DMS53 (cell line): ENCODE measurements around the gene VAMP8.

ENCODE experiments used
- DNase-seq: peaks from one replicate; lab custom pipeline; 2025; lab: John Stamatoyannopoulos, UW

The VAMP8 gene

DNA sequence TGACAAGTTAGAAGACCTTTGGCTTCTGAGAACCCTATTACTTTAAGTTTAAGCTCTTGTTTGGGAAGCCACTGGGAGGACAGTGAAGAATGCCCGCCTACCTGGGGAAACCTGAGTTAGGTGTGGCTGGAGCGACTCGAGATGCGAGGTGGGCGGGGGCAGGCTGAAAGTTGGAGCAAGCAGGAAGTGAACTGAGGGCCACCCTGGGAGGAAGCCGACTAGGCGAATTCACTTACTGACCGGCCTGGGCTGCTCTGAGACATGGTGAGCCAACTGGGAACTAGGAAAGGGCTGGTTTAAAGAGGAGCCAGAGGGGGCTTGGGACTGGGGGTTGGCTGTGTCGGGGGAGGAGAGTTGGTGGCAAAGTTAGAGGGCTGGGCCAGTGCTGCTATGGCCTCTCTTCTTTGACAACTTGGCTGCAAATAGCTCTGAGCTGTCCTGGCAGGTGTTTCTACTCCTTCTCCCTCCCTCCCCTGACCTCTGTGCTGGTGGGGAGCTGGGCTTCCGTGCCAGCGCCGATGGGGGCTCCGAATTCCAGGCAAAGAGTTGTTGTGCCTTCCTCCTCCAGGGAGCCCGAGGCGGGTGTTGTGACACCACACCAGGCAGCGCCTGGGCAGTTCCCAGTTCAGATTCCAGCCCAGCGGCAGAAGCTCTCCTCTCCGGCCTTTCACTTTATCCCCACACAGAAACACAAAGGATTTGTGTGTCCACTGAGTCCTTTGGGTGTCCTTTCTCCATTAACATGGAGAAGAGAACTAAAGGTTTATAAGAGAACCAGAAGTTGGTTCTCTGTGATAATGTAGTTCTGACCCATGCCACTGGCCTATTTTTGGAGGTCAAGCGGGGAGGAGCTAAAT is at the start of gene VAMP8:
TSS of gene VAMP8 (plus strand) at position 201 of the 857 bp plus-strand sequence. CDS start at position 262, 61 bp downstream.
- DNase-seq = peak; percentile 88

DNA sequence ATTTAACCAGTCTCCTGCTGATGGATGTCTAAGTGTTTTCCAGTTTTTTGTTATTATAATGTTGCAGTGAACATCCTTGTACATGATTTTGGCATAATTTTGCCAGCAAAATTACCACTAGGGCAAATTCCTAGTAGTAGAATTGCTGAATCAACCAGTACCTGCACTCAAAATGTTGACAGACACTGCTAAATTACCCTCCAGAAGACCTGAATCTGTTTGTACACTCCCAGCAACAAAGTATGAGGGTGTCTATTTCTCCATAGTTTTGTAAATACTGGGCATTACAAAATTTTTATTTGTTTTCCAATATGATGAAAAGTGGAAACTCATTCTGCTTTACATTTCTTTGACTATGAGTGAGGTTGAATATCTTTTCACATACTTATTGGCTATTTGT is 49.6 kb upstream of the VAMP8 start:
- no peak for DNase-seq

DNA sequence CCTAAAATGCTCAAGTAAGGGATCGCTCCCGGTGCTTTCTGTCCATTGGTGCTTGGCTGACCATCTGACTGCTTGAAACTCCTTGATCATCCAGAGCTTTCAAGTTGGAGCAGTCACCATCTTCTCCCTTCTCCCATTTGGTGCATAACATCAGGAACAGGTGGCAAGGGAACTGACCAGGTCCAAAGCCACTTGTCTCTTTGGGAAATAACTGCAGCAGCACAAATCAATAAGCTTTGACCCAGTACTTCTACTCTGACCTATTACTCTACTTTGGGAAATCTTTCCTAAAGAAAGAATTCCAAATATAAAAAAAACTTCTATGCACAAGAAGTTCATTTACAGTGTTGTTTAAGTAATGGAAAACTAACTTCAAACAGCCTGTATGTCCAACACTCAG is 49.0 kb upstream of the VAMP8 start:
- no peak for DNase-seq

DNA sequence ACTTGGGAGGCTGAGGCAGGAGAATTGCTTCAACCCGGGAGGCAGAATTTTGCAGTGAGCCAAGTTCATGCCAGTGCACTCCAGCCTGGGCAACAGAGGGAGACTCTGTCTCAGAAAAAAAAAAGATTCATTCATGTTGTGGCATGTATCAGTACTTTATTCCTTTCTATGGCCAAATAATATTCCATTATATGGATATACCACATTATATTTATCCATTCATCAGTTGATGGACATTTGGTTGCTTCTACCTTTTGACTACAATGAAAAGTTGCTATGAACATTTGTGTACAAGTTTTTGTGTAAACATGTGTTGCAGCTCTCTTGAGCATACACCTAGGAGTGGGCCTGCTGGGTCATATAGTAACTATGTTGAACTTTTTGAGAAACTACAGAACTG is 47.6 kb upstream of the VAMP8 start:
- DNase-seq = no peak

- no peak for DNase-seq
These were observed 45.8 kb upstream of the VAMP8 start for GRCh38 chr2:85531589-85531988.

GRCh38 chr2:85534099-85534498 is 43.3 kb upstream of the VAMP8 start:
- DNase-seq = no peak

GRCh38 chr2:85534881-85535280 is 42.5 kb upstream of the VAMP8 start:
- DNase-seq = no peak

DNA sequence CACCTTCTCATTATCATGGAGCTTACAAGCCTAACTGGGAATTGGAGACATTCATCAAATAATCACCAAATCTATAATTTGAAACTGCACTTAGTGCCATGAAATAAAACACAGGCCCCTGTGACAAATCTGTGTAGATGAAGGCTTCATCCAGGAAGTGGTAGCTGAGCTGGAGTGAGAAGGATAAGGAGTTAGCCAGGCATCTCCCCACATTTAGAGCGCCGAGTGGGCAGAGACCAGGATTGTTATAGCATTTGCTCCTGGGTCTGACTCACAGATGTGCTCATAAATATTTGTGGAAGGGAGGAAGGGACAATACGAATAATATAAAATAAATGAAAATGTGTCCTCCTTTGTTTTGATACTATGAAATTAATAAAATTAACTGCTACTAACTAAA is 40.9 kb upstream of the VAMP8 start:
- no peak for DNase-seq

- peak; percentile 85 for DNase-seq
These were observed 39.5 kb upstream of the VAMP8 start for GRCh38 chr2:85537600-85538506.

- DNase-seq = peak; percentile 98
These were observed 38.7 kb upstream of the VAMP8 start, which contains the start of gene MAT2A for GRCh38 chr2:85538507-85539360. Gene MAT2A (plus strand): TSS chr2:85539168. CDS start chr2:85539288, 120 bp downstream.

DNA sequence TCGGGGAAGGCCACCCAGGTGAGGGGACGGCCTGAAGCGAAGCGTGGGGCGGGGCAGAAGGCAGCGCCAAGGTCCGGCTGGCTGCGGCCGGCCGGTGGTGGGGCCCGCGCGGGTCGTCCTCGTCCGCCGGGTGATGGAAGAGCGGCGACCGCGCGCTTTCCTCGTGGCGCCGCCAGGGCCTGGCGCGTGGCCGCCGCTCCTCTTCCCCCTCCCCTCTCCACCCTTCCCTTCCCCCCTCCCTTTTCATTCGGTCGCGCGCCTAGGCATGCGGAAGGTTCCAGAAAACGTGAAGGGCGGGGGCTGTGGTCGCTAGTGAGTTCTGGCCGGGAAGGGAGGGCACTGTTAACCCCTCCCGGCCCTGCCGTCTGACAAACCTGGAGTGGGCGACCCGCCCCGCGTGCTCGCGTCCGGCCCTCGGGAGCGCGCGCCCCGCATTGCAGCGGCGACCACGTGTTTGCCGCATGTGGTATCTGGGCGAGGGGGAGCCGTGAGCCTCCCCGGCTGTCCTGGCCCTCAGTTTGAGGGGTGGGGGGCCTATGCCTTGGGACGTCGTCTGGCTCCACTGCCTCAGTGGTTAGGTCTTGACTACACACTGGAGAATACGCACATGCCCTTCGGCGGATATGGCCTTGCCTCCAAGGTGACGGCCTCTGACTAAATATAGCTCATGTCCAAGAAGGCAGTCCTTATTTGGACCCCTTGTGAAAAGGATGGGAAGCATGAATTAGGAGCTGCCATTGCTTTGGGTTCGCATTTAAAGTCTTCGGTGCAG is 37.8 kb upstream of the VAMP8 start:
- peak; percentile 84 for DNase-seq

- no peak for DNase-seq
These were observed 37.2 kb upstream of the VAMP8 start for GRCh38 chr2:85540133-85540648.

DNA sequence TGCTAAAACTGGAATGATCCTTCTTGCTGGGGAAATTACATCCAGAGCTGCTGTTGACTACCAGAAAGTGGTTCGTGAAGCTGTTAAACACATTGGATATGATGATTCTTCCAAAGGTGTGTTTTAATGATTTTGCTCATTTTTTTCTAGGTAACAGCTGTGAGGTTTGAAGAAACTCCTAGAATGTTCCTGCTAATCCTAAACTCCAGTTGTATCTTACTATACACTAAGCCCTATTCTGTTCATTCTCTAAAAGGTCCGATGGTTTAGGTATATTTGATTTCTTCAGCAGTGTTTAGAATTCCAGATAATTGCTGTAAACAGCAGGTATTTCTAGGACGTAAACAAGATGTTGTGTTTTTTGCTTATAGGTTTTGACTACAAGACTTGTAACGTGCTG is 36.1 kb upstream of the VAMP8 start:
- no peak for DNase-seq

GRCh38 chr2:85541753-85542457 is 35.5 kb upstream of the VAMP8 start:
- DNase-seq = no peak

DNA sequence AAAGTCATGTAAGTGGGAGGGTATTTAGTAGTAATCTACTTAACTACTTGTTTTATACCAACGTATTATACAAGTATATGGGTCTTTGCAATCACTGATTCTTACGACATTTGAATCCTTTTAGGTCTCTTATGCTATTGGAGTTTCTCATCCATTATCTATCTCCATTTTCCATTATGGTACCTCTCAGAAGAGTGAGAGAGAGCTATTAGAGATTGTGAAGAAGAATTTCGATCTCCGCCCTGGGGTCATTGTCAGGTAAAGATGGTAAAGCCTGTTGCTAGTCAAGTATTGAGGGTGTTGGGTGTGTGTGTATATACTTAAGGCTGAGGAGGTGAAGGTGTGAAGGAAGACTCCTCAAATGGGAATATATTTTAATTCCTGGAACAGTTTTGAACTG is 34.6 kb upstream of the VAMP8 start:
- DNase-seq = no peak

DNA sequence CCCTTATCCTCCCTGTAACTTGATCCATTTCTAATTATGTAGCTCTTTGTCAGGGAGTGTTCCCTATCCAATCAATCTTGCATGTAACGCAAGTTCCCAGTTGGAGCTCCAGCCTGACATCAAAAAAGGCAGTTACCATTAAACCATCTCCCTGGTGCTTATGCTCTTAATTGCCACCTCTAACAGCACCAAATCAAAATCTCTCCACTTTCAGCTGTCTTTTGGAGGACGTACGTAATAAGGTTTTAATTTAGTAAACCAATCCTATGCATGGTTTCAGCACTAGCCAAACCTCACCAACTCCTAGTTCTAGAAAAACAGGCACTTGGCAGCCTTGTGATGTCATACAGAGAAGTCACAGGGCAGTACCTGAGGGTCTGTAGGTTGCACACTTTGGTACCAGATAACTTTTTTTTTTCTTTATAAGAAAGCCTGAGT is 33.1 kb upstream of the VAMP8 start:
- DNase-seq = peak; percentile 47

DNA sequence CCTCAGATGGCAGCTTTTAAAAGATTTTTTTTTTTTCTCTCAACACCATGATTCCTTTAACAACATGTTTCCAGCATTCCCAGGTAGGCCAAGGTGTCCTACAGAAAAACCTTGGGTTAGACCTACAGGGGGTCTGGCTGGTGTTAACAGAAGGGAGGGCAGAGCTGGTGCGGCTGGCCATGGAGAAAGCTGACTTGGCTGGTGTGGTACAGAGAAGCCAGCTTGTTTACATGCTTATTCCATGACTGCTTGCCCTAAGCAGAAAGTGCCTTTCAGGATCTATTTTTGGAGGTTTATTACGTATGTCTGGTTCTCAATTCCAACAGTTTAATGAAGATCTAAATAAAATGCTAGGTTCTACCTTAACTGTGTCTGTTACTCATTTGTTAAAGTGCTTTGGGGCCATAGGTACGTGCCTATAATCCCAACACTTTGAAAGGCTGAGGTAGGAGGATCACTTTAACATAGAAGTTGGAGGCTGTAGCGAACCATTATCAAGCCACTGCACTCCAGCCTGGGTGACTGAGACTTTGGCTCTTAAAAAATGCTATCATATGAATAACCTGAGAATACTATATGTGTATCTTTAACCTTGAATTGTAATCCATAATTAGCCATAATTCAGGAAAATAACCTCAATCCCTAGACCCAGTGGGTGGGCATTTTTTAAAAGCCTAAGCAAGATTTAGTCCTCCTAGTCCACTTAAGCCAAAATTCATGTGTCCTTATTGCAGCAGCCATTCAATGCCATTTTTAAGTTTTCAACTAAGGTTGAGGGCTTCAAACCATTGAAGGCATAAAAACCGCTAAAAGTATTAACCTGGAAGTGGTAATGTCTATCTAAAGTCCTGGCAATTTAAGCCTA is 32.2 kb upstream of the VAMP8 start:
- peak; percentile 60 for DNase-seq

DNA sequence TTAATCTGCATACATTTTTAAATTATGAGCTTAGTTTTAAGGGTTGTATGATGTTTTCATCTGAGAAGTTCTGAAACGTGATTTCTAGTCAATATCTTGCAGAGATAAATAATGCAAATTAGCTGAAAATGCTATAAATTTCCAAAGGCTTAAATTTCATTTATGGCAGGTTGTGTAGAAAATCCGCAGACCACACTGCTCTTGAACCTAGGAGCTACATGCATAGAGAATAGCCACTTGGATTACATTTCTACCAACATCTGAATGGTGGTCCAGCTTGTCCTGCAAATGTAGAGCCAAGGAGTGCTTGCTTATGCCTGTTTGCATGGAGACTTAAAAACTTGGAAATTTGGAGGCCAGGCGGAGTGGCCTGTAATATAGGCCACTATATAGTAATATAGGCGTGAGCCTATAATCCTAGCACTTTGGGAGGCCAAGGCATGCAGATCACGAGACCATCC is 31.6 kb upstream of the VAMP8 start:
- DNase-seq = peak; percentile 78
